MCF 10A (cell line): Measurements from ENCODE around the gene THRB. TPM values are rescaled to one million over a fixed set of nuclear protein-coding genes. Genes with fewer than 3 reads are reported as not detected.

Experiments
- BruUV-seq: library from RNA; stranded (reverse); fragments of 400-500 nt; replicated peaks from 2 replicates; lab custom pipeline; 2021; lab: Mats Ljungman, UMichigan
- CTCF ChIA-PET: fragments of 300-600 bp; sonication (Branson Sonifier 250); formaldehyde crosslinking; extraction: SDS; loops from one replicate; lab custom pipeline; 2021; ENCODE audit warnings: antibody characterized with exemption, inconsistent platforms; lab: Yijun Ruan, JAX
- POLR2A ChIA-PET: fragments of 300-600, 350-650 bp; sonication (Branson Sonifier 250); formaldehyde crosslinking; extraction: SDS; loops from one replicate; lab custom pipeline; 2020; ENCODE audit warnings: antibody characterized with exemption, inconsistent platforms; lab: Yijun Ruan, JAX
- DNase-seq: peaks from one replicate; pipeline ENCODE4 v3.0.0-alpha.2; 2018; ENCODE audit not compliant: unreplicated experiment
- H3K27ac Mint-ChIP-seq: one replicate; pipeline ENCODE4 v1.8.0; 2022; ENCODE audit warnings: mild to moderate bottlenecking, low read depth, mixed read lengths; ENCODE audit not compliant: unreplicated experiment
- H3K27me3 Mint-ChIP-seq: one replicate; pipeline ENCODE4 v1.8.0; 2022; ENCODE audit warnings: mixed read lengths; ENCODE audit not compliant: insufficient read depth, unreplicated experiment
- H3K36me3 Mint-ChIP-seq: one replicate; pipeline ENCODE4 v1.8.0; 2022; ENCODE audit warnings: mild to moderate bottlenecking, moderate library complexity, mixed read lengths; ENCODE audit not compliant: insufficient read depth, unreplicated experiment
- H3K4me1 Mint-ChIP-seq: one replicate; pipeline ENCODE4 v1.8.0; 2022; ENCODE audit warnings: mixed read lengths; ENCODE audit not compliant: insufficient read depth, unreplicated experiment
- H3K4me3 Mint-ChIP-seq: one replicate; pipeline ENCODE4 v1.8.0; 2022; ENCODE audit warnings: mild to moderate bottlenecking, moderate library complexity, mixed read lengths; ENCODE audit not compliant: unreplicated experiment
- H3K9me3 Mint-ChIP-seq: one replicate; pipeline ENCODE4 v1.8.0; 2022; ENCODE audit warnings: mixed read lengths; ENCODE audit not compliant: unreplicated experiment
- intact Hi-C: fragments of 100-400 bp; cut with micrococcal nuclease; formaldehyde crosslinking; loops from 2 replicates; pipeline ENCODE4 v1.14.1; 2022
- total RNA-seq: library from RNA; stranded (reverse); gene quantifications from 2 replicates; pipeline ENCODE4 v1.2.3, GENCODE V29; 2022
- TF ChIP-seq, protein P1 (sequence below): fragments of 200-600 bp; IDR thresholded peaks from one replicate; pipeline ENCODE4 v1.8.0; 2022; ENCODE audit warnings: antibody characterized with exemption, mild to moderate bottlenecking; ENCODE audit not compliant: unreplicated experiment

THRB gene
- total RNA-seq, 1 experiment from 2014 or later: 4.2 TPM

DNA sequence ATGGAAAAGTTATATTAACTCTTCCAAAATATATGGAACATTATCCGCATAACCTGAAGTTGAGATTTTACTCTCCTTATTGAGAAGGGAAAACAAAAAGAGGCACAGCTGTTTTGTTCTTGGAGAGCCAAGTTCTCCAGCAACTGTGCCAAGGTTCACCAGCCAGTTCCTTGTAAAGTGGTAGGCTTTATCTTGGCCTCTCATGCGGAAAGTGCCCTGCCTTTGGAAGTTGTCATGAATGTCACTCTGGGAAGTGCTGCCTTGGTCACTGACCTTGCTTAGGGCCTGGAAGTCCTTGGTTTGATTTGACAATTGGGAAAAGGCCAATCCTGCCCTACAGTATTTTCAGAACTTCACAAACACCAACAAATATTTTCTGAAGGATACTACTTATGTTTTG is 44.2 kb upstream of the THRB start:
- Mint-ChIP-seq H3K36me3 (no peaks in the 10 kb centered on the region), H3K4me3 (no peak overlapping the region), H3K4me1 (no peaks in the 10 kb centered on the region), H3K9me3 (peaks cover 3% of the 10 kb centered on the region), H3K27ac (no peak overlapping the region), H3K27me3 (no peaks in the 10 kb centered on the region)
- no TSS peak for BruUV-seq
- CTCF ChIA-PET: interaction anchor here (1.2 kb wide), 1 partner anchor 59 kb away, joined by 3 read pairs; no protein-coding TSS in a partner anchor
- POLR2A ChIA-PET: no interaction called here
- DNase-seq: no peak
- TF ChIP-seq, protein P1, sequence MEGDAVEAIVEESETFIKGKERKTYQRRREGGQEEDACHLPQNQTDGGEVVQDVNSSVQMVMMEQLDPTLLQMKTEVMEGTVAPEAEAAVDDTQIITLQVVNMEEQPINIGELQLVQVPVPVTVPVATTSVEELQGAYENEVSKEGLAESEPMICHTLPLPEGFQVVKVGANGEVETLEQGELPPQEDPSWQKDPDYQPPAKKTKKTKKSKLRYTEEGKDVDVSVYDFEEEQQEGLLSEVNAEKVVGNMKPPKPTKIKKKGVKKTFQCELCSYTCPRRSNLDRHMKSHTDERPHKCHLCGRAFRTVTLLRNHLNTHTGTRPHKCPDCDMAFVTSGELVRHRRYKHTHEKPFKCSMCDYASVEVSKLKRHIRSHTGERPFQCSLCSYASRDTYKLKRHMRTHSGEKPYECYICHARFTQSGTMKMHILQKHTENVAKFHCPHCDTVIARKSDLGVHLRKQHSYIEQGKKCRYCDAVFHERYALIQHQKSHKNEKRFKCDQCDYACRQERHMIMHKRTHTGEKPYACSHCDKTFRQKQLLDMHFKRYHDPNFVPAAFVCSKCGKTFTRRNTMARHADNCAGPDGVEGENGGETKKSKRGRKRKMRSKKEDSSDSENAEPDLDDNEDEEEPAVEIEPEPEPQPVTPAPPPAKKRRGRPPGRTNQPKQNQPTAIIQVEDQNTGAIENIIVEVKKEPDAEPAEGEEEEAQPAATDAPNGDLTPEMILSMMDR: no peak
- intact Hi-C loops: no loop called here

GRCh38 chr3:24533561-24534193 is 39.0 kb upstream of the THRB start:
- Mint-ChIP-seq H3K9me3 (peaks cover 7% of the 10 kb centered on the region), H3K4me3 (no peak overlapping the region), H3K27me3 (no peaks in the 10 kb centered on the region), H3K27ac (no peak overlapping the region), H3K36me3 (no peaks in the 10 kb centered on the region), H3K4me1 (no peaks in the 10 kb centered on the region)
- TF ChIP-seq, protein P1: no peak
- no peak for DNase-seq
- intact Hi-C loops: no loop called here
- no TSS peak for BruUV-seq
- CTCF ChIA-PET: interaction anchor here (0.7 to 1.2 kb wide), 2 partner anchors 11 to 348 kb away, joined by 3 read pairs; no protein-coding TSS in a partner anchor
- POLR2A ChIA-PET: no interaction called here

DNA sequence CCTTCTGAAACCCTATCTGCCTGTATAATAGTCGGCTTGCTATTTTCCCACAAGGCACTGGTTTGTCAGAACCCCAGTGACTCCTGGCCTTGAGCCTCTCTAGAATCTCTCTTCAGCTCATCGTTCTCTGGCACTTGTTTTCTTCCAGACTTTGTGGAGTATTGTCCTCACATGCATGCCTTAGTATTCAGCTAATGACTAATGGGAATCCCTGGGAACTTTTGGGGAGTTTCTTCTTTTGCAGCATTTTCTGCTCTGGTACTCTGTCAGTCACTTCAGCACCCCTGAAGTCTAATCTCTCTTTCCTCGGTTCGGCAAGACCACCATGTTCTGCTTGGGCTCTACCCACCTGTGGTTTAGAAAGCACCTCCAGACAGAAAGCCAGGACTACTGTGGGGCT is 35.8 kb upstream of the THRB start:
- peaks cover 7% of the 10 kb centered on the region for H3K9me3 Mint-ChIP-seq
- TF ChIP-seq, protein P1: no peak
- no peaks in the 10 kb centered on the region for H3K4me1 Mint-ChIP-seq
- no peaks in the 10 kb centered on the region for H3K27me3 Mint-ChIP-seq
- no peak overlapping the region for H3K4me3 Mint-ChIP-seq
- ChIA-PET CTCF (interaction anchor here (0.5 to 1.2 kb wide), 4 partner anchors 9 to 787 kb away, joined by 3 to 6 read pairs (median 4); no protein-coding TSS in a partner anchor), POLR2A (interaction anchor here (0.7 kb wide), 1 partner anchor 18 kb away, joined by 3 read pairs; no protein-coding TSS in a partner anchor)
- DNase-seq: no peak
- no peak overlapping the region for H3K27ac Mint-ChIP-seq
- BruUV-seq: no TSS peak
- no peaks in the 10 kb centered on the region for H3K36me3 Mint-ChIP-seq
- intact Hi-C loops: no loop called here

DNA sequence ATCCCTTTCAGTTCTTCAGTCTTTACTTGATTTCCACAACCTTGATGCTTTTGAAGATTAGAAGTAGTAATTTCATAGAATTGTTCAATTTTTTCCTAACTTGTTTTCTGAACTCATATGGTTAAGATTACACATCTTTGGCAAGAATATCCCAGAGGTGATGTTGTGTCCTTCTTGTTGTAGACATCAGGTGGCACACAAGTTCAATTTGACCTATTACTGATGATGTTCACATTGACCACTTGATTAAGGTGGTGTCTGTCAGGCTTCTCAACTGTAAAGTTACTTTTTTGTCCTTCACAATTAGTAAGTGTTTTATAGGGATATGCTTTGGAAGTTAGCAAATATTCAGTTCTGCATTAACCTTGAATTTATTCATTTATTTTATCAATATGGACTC is 34.6 kb upstream of the THRB start:
- ChIA-PET CTCF (interaction anchor here (1.0 to 1.2 kb wide), 2 partner anchors 27 to 288 kb away, joined by 3 to 4 read pairs; no protein-coding TSS in a partner anchor), POLR2A (no interaction called here)
- intact Hi-C loops: loop anchor here (1.0 kb wide), 1 partner anchor 111 kb away; no protein-coding TSS in a partner anchor
- H3K4me3 Mint-ChIP-seq: no peak overlapping the region
- no peak overlapping the region for H3K27ac Mint-ChIP-seq
- no TSS peak for BruUV-seq
- H3K36me3 Mint-ChIP-seq: no peaks in the 10 kb centered on the region
- TF ChIP-seq, protein P1: no peak
- H3K27me3 Mint-ChIP-seq: no peaks in the 10 kb centered on the region
- H3K4me1 Mint-ChIP-seq: peaks cover 4% of the 10 kb centered on the region
- DNase-seq: no peak
- peaks cover 7% of the 10 kb centered on the region for H3K9me3 Mint-ChIP-seq
